Measurements from ENCODE around the gene TRDN. TPM values are rescaled to one million over a fixed set of nuclear protein-coding genes. Genes with fewer than 3 reads are reported as not detected.

Gene TRDN
- not detected in 2 replicates for total RNA-seq (2014; rRNA removed; shearing (Covaris generic))

GRCh38 chr6:123636782-123637181, at the start of gene TRDN:
TRDN (minus strand) TSS chr6:123636950; CDS start chr6:123636775, 175 bp downstream.
- no peak for DNase-seq (ENCODE audit: low read depth in 1 of 2, low spot score in 2 of 2)
- H3K27me3 ChIP-seq (replicated peaks) = no peaks in the 10 kb centered on the region; the same call in 1 of the 2 replicates
- H3K9me3 ChIP-seq (replicated peaks) = no peaks in the 10 kb centered on the region
- H3K27ac ChIP-seq = no peak within 1 kb of the TSS
- no peaks in the 10 kb centered on the region for H3K4me1 ChIP-seq (replicated peaks)
- H3K36me3 ChIP-seq = no peaks in the 10 kb centered on the region
- H3K4me3 ChIP-seq = no peak within 1 kb of the TSS

- Histone ChIP-seq H3K4me1 (replicated peaks) (no peaks in the 10 kb centered on the region), H3K4me3 (no peak overlapping the region), H3K36me3 (no peaks in the 10 kb centered on the region), H3K27ac (no peak overlapping the region), H3K9me3 (replicated peaks) (no peaks in the 10 kb centered on the region), H3K27me3 (replicated peaks) (no peaks in the 10 kb centered on the region)
- no peak for DNase-seq (ENCODE audit: low read depth in 1 of 2, low spot score in 2 of 2)
Measured at GRCh38 chr6:123681957-123682462, 45.3 kb upstream of the TRDN start.

GRCh38 chr6:123677897-123678296, 41.1 kb upstream of the TRDN start:
- no peak overlapping the region for H3K27ac ChIP-seq
- H3K9me3 ChIP-seq (replicated peaks) = no peaks in the 10 kb centered on the region
- no peak for DNase-seq (ENCODE audit: low read depth in 1 of 2, low spot score in 2 of 2)
- no peaks in the 10 kb centered on the region for H3K27me3 ChIP-seq (replicated peaks)
- no peaks in the 10 kb centered on the region for H3K4me1 ChIP-seq (replicated peaks)
- H3K4me3 ChIP-seq = no peak overlapping the region
- no peaks in the 10 kb centered on the region for H3K36me3 ChIP-seq

- Histone ChIP-seq H3K27ac (no peak overlapping the region), H3K36me3 (no peaks in the 10 kb centered on the region), H3K4me3 (no peak overlapping the region), H3K4me1 (replicated peaks) (no peaks in the 10 kb centered on the region), H3K27me3 (replicated peaks) (no peaks in the 10 kb centered on the region), H3K9me3 (replicated peaks) (no peaks in the 10 kb centered on the region)
- DNase-seq (ENCODE audit: low read depth in 1 of 2, low spot score in 2 of 2) = no peak
Measured at GRCh38 chr6:123676793-123677192, 40.0 kb upstream of the TRDN start.

- Histone ChIP-seq H3K4me1 (replicated peaks) (no peaks in the 10 kb centered on the region), H3K4me3 (no peak overlapping the region), H3K9me3 (replicated peaks) (no peaks in the 10 kb centered on the region), H3K27me3 (replicated peaks) (no peaks in the 10 kb centered on the region), H3K27ac (no peak overlapping the region), H3K36me3 (no peaks in the 10 kb centered on the region)
- DNase-seq (ENCODE audit: low read depth in 1 of 2, low spot score in 2 of 2) = no peak
Measured at GRCh38 chr6:123668965-123669591, 32.3 kb upstream of the TRDN start.

GRCh38 chr6:123668063-123668462, 31.3 kb upstream of the TRDN start:
- Histone ChIP-seq H3K4me3 (no peak overlapping the region), H3K36me3 (no peaks in the 10 kb centered on the region), H3K27me3 (replicated peaks) (no peaks in the 10 kb centered on the region), H3K4me1 (replicated peaks) (no peaks in the 10 kb centered on the region), H3K9me3 (replicated peaks) (no peaks in the 10 kb centered on the region), H3K27ac (no peak overlapping the region)
- DNase-seq (ENCODE audit: low read depth in 1 of 2, low spot score in 2 of 2) = no peak

GRCh38 chr6:123663436-123663835, 26.7 kb upstream of the TRDN start:
- Histone ChIP-seq H3K36me3 (no peaks in the 10 kb centered on the region), H3K9me3 (replicated peaks) (no peaks in the 10 kb centered on the region), H3K4me3 (no peak overlapping the region), H3K4me1 (replicated peaks) (no peaks in the 10 kb centered on the region), H3K27ac (no peak overlapping the region), H3K27me3 (replicated peaks) (no peaks in the 10 kb centered on the region)
- no peak for DNase-seq (ENCODE audit: low read depth in 1 of 2, low spot score in 2 of 2)

GRCh38 chr6:123662757-123663156, 26.0 kb upstream of the TRDN start:
- Histone ChIP-seq H3K9me3 (replicated peaks) (no peaks in the 10 kb centered on the region), H3K36me3 (no peaks in the 10 kb centered on the region), H3K4me1 (replicated peaks) (no peaks in the 10 kb centered on the region), H3K4me3 (no peak overlapping the region), H3K27ac (no peak overlapping the region), H3K27me3 (replicated peaks) (no peaks in the 10 kb centered on the region)
- DNase-seq (ENCODE audit: low read depth in 1 of 2, low spot score in 2 of 2) = no peak

- no peak for DNase-seq (ENCODE audit: low read depth in 1 of 2, low spot score in 2 of 2)
- Histone ChIP-seq H3K9me3 (replicated peaks) (no peaks in the 10 kb centered on the region), H3K4me1 (replicated peaks) (no peaks in the 10 kb centered on the region), H3K27me3 (replicated peaks) (no peaks in the 10 kb centered on the region), H3K4me3 (no peak overlapping the region), H3K36me3 (no peaks in the 10 kb centered on the region), H3K27ac (no peak overlapping the region)
Measured at GRCh38 chr6:123661105-123661891, 24.5 kb upstream of the TRDN start.

GRCh38 chr6:123659960-123660748, 23.4 kb upstream of the TRDN start:
- no peak overlapping the region for H3K27ac ChIP-seq
- H3K27me3 ChIP-seq (replicated peaks) = no peaks in the 10 kb centered on the region
- H3K4me3 ChIP-seq = no peak overlapping the region
- H3K4me1 ChIP-seq (replicated peaks) = no peaks in the 10 kb centered on the region
- no peak for DNase-seq (ENCODE audit: low read depth in 1 of 2, low spot score in 2 of 2)
- no peaks in the 10 kb centered on the region for H3K36me3 ChIP-seq
- no peaks in the 10 kb centered on the region for H3K9me3 ChIP-seq (replicated peaks)

GRCh38 chr6:123658848-123659247, 22.1 kb upstream of the TRDN start:
- Histone ChIP-seq H3K27me3 (replicated peaks) (no peaks in the 10 kb centered on the region), H3K9me3 (replicated peaks) (no peaks in the 10 kb centered on the region), H3K36me3 (no peaks in the 10 kb centered on the region), H3K4me3 (no peak overlapping the region), H3K27ac (no peak overlapping the region), H3K4me1 (replicated peaks) (no peaks in the 10 kb centered on the region)
- no peak for DNase-seq (ENCODE audit: low read depth in 1 of 2, low spot score in 2 of 2)

GRCh38 chr6:123655521-123656306, 19.0 kb upstream of the TRDN start:
- H3K9me3 ChIP-seq (replicated peaks) = no peaks in the 10 kb centered on the region
- H3K27ac ChIP-seq = no peak overlapping the region
- no peaks in the 10 kb centered on the region for H3K4me1 ChIP-seq (replicated peaks)
- H3K36me3 ChIP-seq = no peaks in the 10 kb centered on the region
- DNase-seq (ENCODE audit: low read depth in 1 of 2, low spot score in 2 of 2) = peak in 1 of 2 experiments; percentile 6
- peak overlapping the region; percentile 1; the same call in 1 of the 2 replicates for H3K4me3 ChIP-seq
- no peaks in the 10 kb centered on the region; the same call in none of the 2 replicates for H3K27me3 ChIP-seq (replicated peaks)

- Histone ChIP-seq H3K4me3 (no peak overlapping the region), H3K27ac (no peak overlapping the region), H3K36me3 (no peaks in the 10 kb centered on the region), H3K27me3 (replicated peaks) (no peaks in the 10 kb centered on the region; the same call in none of the 2 replicates), H3K4me1 (replicated peaks) (no peaks in the 10 kb centered on the region), H3K9me3 (replicated peaks) (no peaks in the 10 kb centered on the region)
- no peak for DNase-seq (ENCODE audit: low read depth in 1 of 2, low spot score in 2 of 2)
Measured at GRCh38 chr6:123648723-123649122, 12.0 kb upstream of the TRDN start.

All from SJSA1 (cell line).